ENCODE measurements around the gene GPATCH8. TPM values are rescaled to one million over a fixed set of nuclear protein-coding genes. Genes with fewer than 3 reads are reported as not detected.

GPATCH8 gene
- total and polyA plus RNA-seq, 2 donors (not counting 3 experiments of a cell fraction or from before 2014, with no cell fraction given): 14.6 to 35.3 TPM

GRCh38 chr17:44362459-44362948 lies 140.7 kb downstream of the GPATCH8 start:
- ChIA-PET CTCF (interaction anchor here (0.6 to 4.1 kb wide), 14 partner anchors 9 to 194 kb away, joined by 3 to 39 read pairs (median 8); partner anchors contain the start of gene GRN), POLR2A (interaction anchor here (0.9 kb wide), 1 partner anchor 9 kb away, joined by 3 read pairs; no protein-coding TSS in a partner anchor)
- no peak for TF ChIP-seq CTCF (IDR thresholded peaks at IDR 0.05; ENCODE audit: extremely low read depth in 1 of 2, insufficient read depth in 1 of 2, low read depth in 1 of 2, low read length in 2 of 2)
- no peak for TF ChIP-seq FOS (IDR thresholded peaks at IDR 0.05; ENCODE audit: borderline replicate concordance, insufficient read depth, low read length)
- TF ChIP-seq EZH2 (IDR thresholded peaks at IDR 0.05; ENCODE audit: borderline replicate concordance, low read depth, low read length, severe bottlenecking): no peak
- no peak for TF ChIP-seq JUN (IDR thresholded peaks at IDR 0.05; ENCODE audit: borderline replicate concordance, insufficient read depth, insufficient read length, low read depth)
- no peak for TF ChIP-seq MYC (IDR thresholded peaks at IDR 0.05; ENCODE audit: low read depth, low read length)
- TF ChIP-seq POLR2A (IDR thresholded peaks at IDR 0.05; ENCODE audit: low read depth, low read length): no peak
- no peak for TF ChIP-seq GATA2 (IDR thresholded peaks at IDR 0.05; ENCODE audit: insufficient read depth, insufficient read length, low read depth, low read length)
- TF ChIP-seq POLR2AphosphoS5 (IDR thresholded peaks at IDR 0.05; ENCODE audit: insufficient read depth, low read depth, low read length): no peak
- no peak for TF ChIP-seq MAX (IDR thresholded peaks at IDR 0.05; ENCODE audit: insufficient read depth, insufficient read length)
- H4K20me1 ChIP-seq (replicated peaks; ENCODE audit: control insufficient read depth, extremely low read depth, insufficient read depth, low read length): no peaks in the 10 kb centered on the region
- intact Hi-C loops (cut with micrococcal nuclease) (no loop called here), dilution Hi-C loops (cut with MboI; ENCODE audit: extremely low pct_ligation_motif_present, low sequenced_read_pairs) (no loop called here)
- no peaks in the 10 kb centered on the region for H3K9me1 ChIP-seq (replicated peaks; ENCODE audit: control insufficient read depth, extremely low read depth, insufficient read depth, low read length)
- no peaks in the 10 kb centered on the region for H3K9me3 ChIP-seq (replicated peaks; ENCODE audit: control insufficient read depth, insufficient read depth, low read length)
- BruUV-seq (replicated peaks): no TSS peak
- H3K9ac ChIP-seq (replicated peaks; ENCODE audit: extremely low read depth, insufficient read depth, low read length): peak overlapping the region; percentile 63
- no peak overlapping the region for H3K27ac ChIP-seq (ENCODE audit: insufficient read depth, low read depth, low read length)
- no peaks in the 10 kb centered on the region for H3K36me3 ChIP-seq (ENCODE audit: control insufficient read depth in 2 of 2, extremely low read depth in 1 of 2, insufficient read depth in 2 of 2, low read length in 2 of 2)
- FAIRE-seq: no peak
- no peaks in the 10 kb centered on the region for H3K79me2 ChIP-seq (ENCODE audit: control insufficient read depth, insufficient read depth, low read length)
- peak overlapping the region; percentile 33 to 85 (median 37) for H3K4me3 ChIP-seq (replicated peaks in 1 of 3; ENCODE audit: insufficient read depth in 1 of 3, low read depth in 1 of 3, low read length in 3 of 3)
- peak overlapping the region; percentile 62 for H3K4me2 ChIP-seq (ENCODE audit: insufficient read depth, low read length)
- peak; percentile 14 for DNase-seq (ENCODE audit: low read depth, low spot score)
- peaks cover 5% of the 10 kb centered on the region for H3K4me1 ChIP-seq (ENCODE audit: control insufficient read depth, extremely low read depth, insufficient read depth, low read length)
- H3K27me3 ChIP-seq (ENCODE audit: control insufficient read depth in 2 of 2, insufficient read depth in 2 of 2, low read length in 2 of 2): peaks cover 6 to 8% of the 10 kb centered on the region in 2 experiments
- peak overlapping the region; percentile 20 for H2AFZ ChIP-seq (ENCODE audit: low read depth, low read length)

Measured in endothelial cell of umbilical vein (primary cell).